MM.1S (cell line): ENCODE measurements around the gene DSCAM.

Experiments
- DNase-seq: peaks from one replicate; pipeline ENCODE4 v3.0.0-alpha.2; 2015
- H2AFZ ChIP-seq: fragments of 300-600 bp; sonication (generic); 2 replicates; pipeline ENCODE4 v1.6.0; 2016; ENCODE audit warnings: antibody characterized with exemption, low read length
- H3F3A ChIP-seq: fragments of 300-600 bp; sonication (generic); 2 replicates; pipeline ENCODE4 v1.6.1; 2016; ENCODE audit warnings: mild to moderate bottlenecking, antibody characterized with exemption, low read length, moderate library complexity, mixed read lengths; ENCODE audit not compliant: insufficient read depth
- H3K27ac ChIP-seq: fragments of 300-600 bp; sonication (generic); 2 replicates; pipeline ENCODE4 v1.5.1; 2016; ENCODE audit warnings: mild to moderate bottlenecking, low read length
- H3K27me3 ChIP-seq: fragments of 300-600 bp; sonication (generic); replicated peaks from 2 replicates; pipeline ENCODE4 v1.6.0; 2016; ENCODE audit warnings: low read length; ENCODE audit not compliant: insufficient read depth
- H3K36me3 ChIP-seq: fragments of 300-600 bp; sonication (generic); replicated peaks from 2 replicates; pipeline ENCODE4 v1.6.1; 2016; ENCODE audit warnings: mild to moderate bottlenecking, low read length, mixed read lengths; ENCODE audit not compliant: insufficient read depth
- H3K4me1 ChIP-seq: fragments of 300-600 bp; sonication (generic); 2 replicates; pipeline ENCODE4 v1.6.1; 2016; ENCODE audit warnings: low read length, mixed read lengths
- H3K4me2 ChIP-seq: fragments of 300-600 bp; sonication (generic); 2 replicates; pipeline ENCODE4 v1.6.0; 2016; ENCODE audit warnings: low read depth, low read length
- H3K4me3 ChIP-seq: fragments of 300-600 bp; sonication (generic); 2 replicates; pipeline ENCODE4 v1.5.1; 2016; ENCODE audit warnings: low read length, mixed read lengths
- H3K79me2 ChIP-seq: fragments of 300-600 bp; sonication (generic); 2 replicates; pipeline ENCODE4 v1.6.1; 2016; ENCODE audit warnings: mixed run types, low read length, mixed read lengths
- H3K9ac ChIP-seq: fragments of 300-600 bp; sonication (generic); 2 replicates; pipeline ENCODE4 v1.6.1; 2016; ENCODE audit warnings: low read length, mixed read lengths
- H3K9me2 ChIP-seq: fragments of 300-600 bp; sonication (generic); replicated peaks from 2 replicates; pipeline ENCODE4 v1.6.1; 2016; ENCODE audit warnings: mild to moderate bottlenecking, low read length, mixed read lengths; ENCODE audit not compliant: insufficient read depth
- H3K9me3 ChIP-seq: fragments of 300-600 bp; sonication (generic); replicated peaks from 2 replicates; pipeline ENCODE4 v1.6.1; 2016; ENCODE audit warnings: mild to moderate bottlenecking, low read length, mixed read lengths; ENCODE audit not compliant: insufficient read depth
- H4K20me1 ChIP-seq: fragments of 300-600 bp; sonication (generic); 2 replicates; pipeline ENCODE4 v1.6.1; 2016; ENCODE audit warnings: mild to moderate bottlenecking, low read length, moderate library complexity, mixed read lengths; ENCODE audit not compliant: insufficient read depth
- CTCF ChIP-seq: fragments of 300-600 bp; sonication (generic); IDR thresholded peaks from 2 replicates; pipeline ENCODE4 v1.5.1; 2016; ENCODE audit warnings: antibody characterized with exemption, low read length, mixed read lengths
- EZH2 ChIP-seq: fragments of 300-600 bp; sonication (generic); optimal IDR thresholded peaks from 2 replicates; pipeline ENCODE3; 2017; ENCODE audit warnings: low read depth, mild to moderate bottlenecking, antibody characterized with exemption, low read length, mixed read lengths
- EZH2phosphoT487 ChIP-seq: fragments of 300-600 bp; sonication (generic); IDR thresholded peaks from 2 replicates; pipeline ENCODE4 v1.6.1; 2018; ENCODE audit warnings: antibody characterized with exemption, low read length

DSCAM gene

DNA sequence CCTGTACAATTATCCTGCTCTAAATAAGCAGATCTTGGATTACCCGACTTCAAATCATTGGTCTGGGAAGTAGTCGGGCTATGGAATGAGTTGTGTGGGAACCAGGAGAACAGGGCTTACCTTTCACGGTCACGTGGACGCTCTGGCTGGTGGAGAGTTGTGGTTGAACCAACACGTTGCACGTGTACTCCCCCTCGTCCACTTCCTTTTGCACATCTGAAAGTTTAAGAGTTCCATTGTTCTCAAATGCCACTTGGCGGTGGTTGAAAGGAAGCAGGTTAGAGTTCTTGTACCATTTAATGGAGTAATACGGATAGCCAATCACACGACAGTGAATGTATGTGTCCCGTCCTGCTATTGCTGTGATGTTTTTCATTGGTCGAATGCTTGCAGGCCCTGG is 509.0 kb downstream of the DSCAM start:
- Histone ChIP-seq H3K27me3 (no peaks in the 10 kb centered on the region), H2AFZ (0 out of 2 replicates have a peak overlapping the region, but pooled peaks have one; percentile 1), H3K36me3 (no peaks in the 10 kb centered on the region), H3K4me3 (no peak overlapping the region), H3K4me1 (no peaks in the 10 kb centered on the region), H3K79me2 (no peaks in the 10 kb centered on the region), H3K9me3 (no peaks in the 10 kb centered on the region), H3K9ac (no peak overlapping the region), H3F3A (no peaks in the 10 kb centered on the region), H3K9me2 (no peaks in the 10 kb centered on the region), H3K27ac (no peak overlapping the region), H3K4me2 (no peak overlapping the region), H4K20me1 (no peaks in the 10 kb centered on the region)
- no peak for DNase-seq
- TF ChIP-seq CTCF (no peak), EZH2phosphoT487 (no peak), EZH2 (no peak)

DNA sequence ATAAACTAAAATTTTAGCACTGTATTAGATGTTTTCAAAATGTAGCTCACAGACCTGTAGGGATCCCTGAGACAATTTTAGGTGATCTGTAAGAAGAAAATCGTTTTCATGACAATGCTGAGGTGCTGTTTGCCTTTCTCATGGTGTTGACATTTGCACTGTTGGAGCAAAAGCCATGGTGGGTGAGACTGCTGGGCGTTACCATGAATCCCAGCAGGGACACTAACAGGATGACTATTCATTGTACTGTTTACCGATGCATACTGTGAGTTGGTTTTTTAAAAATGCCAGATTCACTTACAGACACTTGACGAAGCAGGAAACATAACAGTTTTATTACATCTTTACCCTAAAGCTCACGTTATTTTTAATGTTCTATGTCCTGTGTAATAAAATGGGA is 511.3 kb downstream of the DSCAM start:
- no peaks in the 10 kb centered on the region for H4K20me1 ChIP-seq
- no peaks in the 10 kb centered on the region for H3K27me3 ChIP-seq
- H3K9me3 ChIP-seq: no peaks in the 10 kb centered on the region
- H3K4me2 ChIP-seq: no peak overlapping the region
- H2AFZ ChIP-seq: no peak overlapping the region
- H3K9me2 ChIP-seq: no peaks in the 10 kb centered on the region
- H3K4me1 ChIP-seq: no peaks in the 10 kb centered on the region
- no peaks in the 10 kb centered on the region for H3F3A ChIP-seq
- no peaks in the 10 kb centered on the region for H3K36me3 ChIP-seq
- H3K27ac ChIP-seq: no peak overlapping the region
- TF ChIP-seq EZH2phosphoT487: no peak
- no peak for TF ChIP-seq EZH2
- no peak for TF ChIP-seq CTCF
- H3K9ac ChIP-seq: no peak overlapping the region
- H3K79me2 ChIP-seq: no peaks in the 10 kb centered on the region
- H3K4me3 ChIP-seq: no peak overlapping the region
- DNase-seq: no peak

GRCh38 chr21:40334159-40334558 is 512.8 kb downstream of the DSCAM start:
- Histone ChIP-seq H3K36me3 (no peaks in the 10 kb centered on the region), H3K4me2 (no peak overlapping the region), H2AFZ (no peak overlapping the region), H3K4me1 (no peaks in the 10 kb centered on the region), H3F3A (no peaks in the 10 kb centered on the region), H3K9me2 (no peaks in the 10 kb centered on the region), H3K79me2 (no peaks in the 10 kb centered on the region), H3K27me3 (no peaks in the 10 kb centered on the region), H3K4me3 (no peak overlapping the region), H3K9me3 (no peaks in the 10 kb centered on the region), H4K20me1 (no peaks in the 10 kb centered on the region), H3K9ac (no peak overlapping the region), H3K27ac (no peak overlapping the region)
- no peak for DNase-seq
- no peak for TF ChIP-seq EZH2phosphoT487
- TF ChIP-seq EZH2: no peak
- TF ChIP-seq CTCF: no peak
